ENCODE results near the gene ROCK2.

- TF ChIP-seq POLR2AphosphoS5 (IDR thresholded peaks at IDR 0.05; ENCODE audit: low read depth, low read length) (no peak), TAF1 (IDR thresholded peaks at IDR 0.05; ENCODE audit: borderline replicate concordance, insufficient read depth, low read length) (no peak), SIN3A (IDR thresholded peaks at IDR 0.05; ENCODE audit: borderline replicate concordance, insufficient read depth, low read length) (no peak), REST (IDR thresholded peaks at IDR 0.05; ENCODE audit: insufficient read depth in 1 of 2, low read depth in 2 of 2, low read length in 2 of 2) (no peak), FOXP2 (optimal IDR thresholded peaks at IDR 0.05; ENCODE audit: borderline replicate concordance, extremely low read depth, extremely low read length, insufficient read depth) (no peak)
These were observed 185.4 kb downstream of the ROCK2 start for GRCh38 chr2:11158916-11159573.

All from PFSK-1 (cell line).